Subcutaneous abdominal adipose tissue (tissue), 5 donors: ENCODE measurements around the gene KIZ.

Source experiments
- H3K27ac ChIP-seq: one replicate; pipeline ENCODE4 v1.7.0; 2013; ENCODE audit warnings: low read depth, mild to moderate bottlenecking, inconsistent platforms, low read length, moderate library complexity
- H3K27me3 ChIP-seq, 5 donors: one replicate each; pipeline ENCODE4 v1.7.0; 2013; ENCODE audit warnings: low read length in 5 of 5, inconsistent platforms in 1 of 5; ENCODE audit not compliant: control insufficient read depth in 5 of 5, insufficient read depth in 4 of 5
- H3K36me3 ChIP-seq, 5 donors: one replicate each; pipeline ENCODE4 v1.7.0; 2013; ENCODE audit warnings: low read length in 5 of 5; ENCODE audit not compliant: control insufficient read depth in 5 of 5, insufficient read depth in 5 of 5
- H3K4me1 ChIP-seq, 5 donors: one replicate each; pipeline ENCODE4 v1.7.0; 2013; ENCODE audit warnings: low read length in 5 of 5, mild to moderate bottlenecking in 3 of 5, moderate library complexity in 1 of 5; ENCODE audit not compliant: control insufficient read depth in 5 of 5, insufficient read depth in 5 of 5
- H3K4me3 ChIP-seq, 5 donors: one replicate each; pipeline ENCODE4 v1.7.0; 2013; ENCODE audit warnings: low read length in 5 of 5, low read depth in 1 of 5
- H3K9ac ChIP-seq, 5 donors: one replicate each; pipeline ENCODE4 v1.7.0; 2013; ENCODE audit warnings: low read length in 5 of 5, mild to moderate bottlenecking in 4 of 5, moderate library complexity in 3 of 5
- H3K9me3 ChIP-seq, 5 donors: one replicate each; pipeline ENCODE4 v1.7.0; 2013; ENCODE audit warnings: low read length in 5 of 5; ENCODE audit not compliant: control insufficient read depth in 5 of 5
- donor health status: healthy.
- donor health status: healthy.
- donor health status: healthy.
- donor health status: healthy.
- donor health status: healthy.

Gene KIZ

GRCh38 chr20:21104921-21105320 lies 21.0 kb upstream of the KIZ start:
- Histone ChIP-seq H3K36me3 (no peaks in the 10 kb centered on the region), H3K4me1 (peaks cover 7 to 46% (median 41%) of the 10 kb centered on the region in 5 donors), H3K27me3 (peaks cover 17 to 68% (median 49%) of the 10 kb centered on the region in 5 donors), H3K4me3 (no peak overlapping the region), H3K27ac (no peak overlapping the region), H3K9me3 (peaks cover 0 to 2% (median 0%) of the 10 kb centered on the region in 5 donors), H3K9ac (no peak overlapping the region)

GRCh38 chr20:21105429-21106170 lies 20.3 kb upstream of the KIZ start:
- Histone ChIP-seq H3K4me1 (peaks cover 5 to 41% (median 36%) of the 10 kb centered on the region in 5 donors), H3K9me3 (peaks cover 0 to 2% (median 0%) of the 10 kb centered on the region in 5 donors), H3K27ac (no peak overlapping the region), H3K27me3 (peaks cover 17 to 68% (median 48%) of the 10 kb centered on the region in 5 donors), H3K9ac (no peak overlapping the region), H3K4me3 (peak overlapping the region in 2 of 5 donors; percentile 16 to 39), H3K36me3 (no peaks in the 10 kb centered on the region)

GRCh38 chr20:21106171-21107017 lies 19.5 kb upstream of the KIZ start, which contains the start of gene LINC00237:
LINC00237 (minus strand) TSS chr20:21106358.
- no peak within 1 kb of the TSS for H3K9ac ChIP-seq
- peak within 1 kb of the TSS in 2 of 5 donors; percentile 16 to 39 for H3K4me3 ChIP-seq

GRCh38 chr20:21109144-21109543 lies 16.7 kb upstream of the KIZ start:
- Histone ChIP-seq H3K4me3 (no peak overlapping the region), H3K9ac (no peak overlapping the region), H3K36me3 (no peaks in the 10 kb centered on the region), H3K4me1 (peaks cover 0 to 10% (median 10%) of the 10 kb centered on the region in 5 donors), H3K27me3 (peaks cover 16 to 41% (median 24%) of the 10 kb centered on the region in 5 donors), H3K9me3 (no peaks in the 10 kb centered on the region), H3K27ac (no peak overlapping the region)

More at GRCh38 chr20:21106171-21107017, 19.5 kb upstream of the KIZ start, which contains the start of gene LINC00237:
- H3K36me3 ChIP-seq = no peaks in the 10 kb centered on the region
- H3K9me3 ChIP-seq = peaks cover 0 to 2% (median 0%) of the 10 kb centered on the region in 5 donors
- H3K27ac ChIP-seq = no peak within 1 kb of the TSS
- peaks cover 5 to 33% (median 28%) of the 10 kb centered on the region in 5 donors for H3K4me1 ChIP-seq
- peaks cover 17 to 63% (median 41%) of the 10 kb centered on the region in 5 donors for H3K27me3 ChIP-seq

GRCh38 chr20:21110811-21111210 lies 15.1 kb upstream of the KIZ start:
- no peaks in the 10 kb centered on the region for H3K9me3 ChIP-seq
- no peak overlapping the region for H3K9ac ChIP-seq
- no peaks in the 10 kb centered on the region for H3K36me3 ChIP-seq
- H3K4me3 ChIP-seq = no peak overlapping the region
- peaks cover 0 to 4% (median 4%) of the 10 kb centered on the region in 5 donors for H3K4me1 ChIP-seq
- H3K27me3 ChIP-seq = peaks cover 4 to 25% (median 10%) of the 10 kb centered on the region in 5 donors
- no peak overlapping the region for H3K27ac ChIP-seq

GRCh38 chr20:21111416-21111815 lies 14.5 kb upstream of the KIZ start:
- Histone ChIP-seq H3K9ac (no peak overlapping the region), H3K4me3 (no peak overlapping the region), H3K27ac (no peak overlapping the region), H3K9me3 (no peaks in the 10 kb centered on the region), H3K4me1 (no peaks in the 10 kb centered on the region), H3K36me3 (no peaks in the 10 kb centered on the region), H3K27me3 (peaks cover 0 to 19% (median 6%) of the 10 kb centered on the region in 5 donors)

GRCh38 chr20:21113697-21114096 lies 12.2 kb upstream of the KIZ start:
- Histone ChIP-seq H3K4me3 (no peak overlapping the region), H3K27ac (no peak overlapping the region), H3K9me3 (no peaks in the 10 kb centered on the region), H3K27me3 (peaks cover 0 to 9% (median 3%) of the 10 kb centered on the region in 5 donors), H3K9ac (no peak overlapping the region), H3K36me3 (no peaks in the 10 kb centered on the region), H3K4me1 (no peaks in the 10 kb centered on the region)

GRCh38 chr20:21114584-21114983 lies 11.3 kb upstream of the KIZ start:
- no peaks in the 10 kb centered on the region for H3K36me3 ChIP-seq
- no peak overlapping the region for H3K4me3 ChIP-seq
- H3K9me3 ChIP-seq = no peaks in the 10 kb centered on the region
- H3K27ac ChIP-seq = no peak overlapping the region
- peaks cover 0 to 8% (median 6%) of the 10 kb centered on the region in 5 donors for H3K27me3 ChIP-seq
- no peaks in the 10 kb centered on the region for H3K4me1 ChIP-seq
- no peak overlapping the region for H3K9ac ChIP-seq

- H3K36me3 ChIP-seq = no peaks in the 10 kb centered on the region
- H3K4me1 ChIP-seq = no peaks in the 10 kb centered on the region
- no peak overlapping the region for H3K4me3 ChIP-seq
- no peak overlapping the region for H3K27ac ChIP-seq
- H3K9me3 ChIP-seq = no peaks in the 10 kb centered on the region
- H3K27me3 ChIP-seq = peaks cover 0 to 8% (median 6%) of the 10 kb centered on the region in 5 donors
- H3K9ac ChIP-seq = no peak overlapping the region
Measured at GRCh38 chr20:21117521-21117920, 8.4 kb upstream of the KIZ start.

GRCh38 chr20:21118138-21118537 lies 7.7 kb upstream of the KIZ start:
- Histone ChIP-seq H3K9ac (no peak overlapping the region), H3K4me1 (no peaks in the 10 kb centered on the region), H3K9me3 (no peaks in the 10 kb centered on the region), H3K27ac (no peak overlapping the region), H3K27me3 (peaks cover 0 to 8% (median 6%) of the 10 kb centered on the region in 5 donors), H3K36me3 (no peaks in the 10 kb centered on the region), H3K4me3 (no peak overlapping the region)
